ENCODE data around the gene NEMF.

GRCh38 chr14:49852301-49853157, at the start of gene NEMF:
- TF ChIP-seq POLR2A (IDR thresholded peaks at IDR 0.05) (peak; percentile 75), CTCF (IDR thresholded peaks at IDR 0.05) (peak; percentile 65 to 88 (median 85))
